ENCODE results near the gene TEX55. TPM values are rescaled to one million over a fixed set of nuclear protein-coding genes. Genes with fewer than 3 reads are reported as not detected.
"Not testable (repeated sequence)": the region's sequence is repeated elsewhere in the genome, so short reads cannot be mapped to it uniquely, and the experiment has no call there.

TEX55 gene
- not detected for total RNA-seq
- long read RNA-seq, result 0 reads

GRCh38 chr3:119145500-119146167 lies at the start of gene TEX55:
TEX55 (plus strand) TSS chr3:119146165; CDS start chr3:119146190, 25 bp downstream.
- intact Hi-C loops (cut with DNase I), result loop anchor here (5.0 kb wide), 1 partner anchor 97 kb away; the partner anchor contains the start of gene B4GALT4
- DNase-seq (ENCODE audit: low spot score), result no peak

- no peak for DNase-seq (ENCODE audit: low spot score)
- intact Hi-C loops (cut with DNase I), result loop anchor here (1.0 to 2.0 kb wide), 2 partner anchors 63 to 216 kb away; partner anchors contain the start of gene IGSF11
These were observed 48.0 kb upstream of the TEX55 start for GRCh38 chr3:119098003-119098402.

GRCh38 chr3:119098619-119099222 lies 47.2 kb upstream of the TEX55 start:
- no peak for DNase-seq (ENCODE audit: low spot score)
- intact Hi-C loops (cut with DNase I), result loop anchor here (1.0 to 2.0 kb wide), 2 partner anchors 64 to 216 kb away; partner anchors contain the start of gene IGSF11

- DNase-seq (ENCODE audit: low spot score), result no peak
- intact Hi-C loops (cut with DNase I), result loop anchor here (2.0 kb wide), 1 partner anchor 65 kb away; the partner anchor contains the start of gene IGSF11
These were observed 46.2 kb upstream of the TEX55 start for GRCh38 chr3:119099785-119100184.

- DNase-seq (ENCODE audit: low spot score), result no peak
- intact Hi-C loops (cut with DNase I), result no loop called here
These were observed 41.9 kb upstream of the TEX55 start for GRCh38 chr3:119104031-119104430.

GRCh38 chr3:119118330-119118729 lies 27.6 kb upstream of the TEX55 start:
- DNase-seq (ENCODE audit: low spot score); intact Hi-C loops (cut with DNase I): not testable (repeated sequence)

- intact Hi-C loops (cut with DNase I), result no loop called here
- no peak for DNase-seq (ENCODE audit: low spot score)
These were observed 25.5 kb upstream of the TEX55 start for GRCh38 chr3:119120480-119120879.

GRCh38 chr3:119122350-119122749 lies 23.6 kb upstream of the TEX55 start:
- intact Hi-C loops (cut with DNase I), result no loop called here
- DNase-seq (ENCODE audit: low spot score), result no peak

- intact Hi-C loops (cut with DNase I), result no loop called here
These were observed 20.6 kb upstream of the TEX55 start for GRCh38 chr3:119125342-119125741.

GRCh38 chr3:119125742-119126504 lies 20.0 kb upstream of the TEX55 start:
- no peak for DNase-seq (ENCODE audit: low spot score)
- intact Hi-C loops (cut with DNase I), result no loop called here

More at GRCh38 chr3:119125342-119125741, 20.6 kb upstream of the TEX55 start:
- DNase-seq (ENCODE audit: low spot score), result no peak

- intact Hi-C loops (cut with DNase I); DNase-seq (ENCODE audit: low spot score): not testable (repeated sequence)
These were observed 15.7 kb upstream of the TEX55 start for GRCh38 chr3:119130291-119130690.

- DNase-seq (ENCODE audit: low spot score); intact Hi-C loops (cut with DNase I): not testable (repeated sequence)
These were observed 13.7 kb upstream of the TEX55 start for GRCh38 chr3:119132291-119132690.

- intact Hi-C loops (cut with DNase I); DNase-seq (ENCODE audit: low spot score): not testable (repeated sequence)
These were observed 6.6 kb upstream of the TEX55 start for GRCh38 chr3:119139360-119139759.

- intact Hi-C loops (cut with DNase I), result no loop called here
- no peak for DNase-seq (ENCODE audit: low spot score)
These were observed 5.5 kb upstream of the TEX55 start for GRCh38 chr3:119140466-119140865.

GRCh38 chr3:119145128-119145499 lies 851 bp upstream of the TEX55 start:
- intact Hi-C loops (cut with DNase I), result loop anchor here (5.0 kb wide), 1 partner anchor 97 kb away; the partner anchor contains the start of gene B4GALT4

GRCh38 chr3:119146578-119147375 lies 812 bp downstream of the TEX55 start:
- intact Hi-C loops (cut with DNase I), result loop anchor here (5.0 kb wide), 1 partner anchor 96 kb away; the partner anchor contains the start of gene B4GALT4

More at GRCh38 chr3:119145128-119145499, 851 bp upstream of the TEX55 start:
- DNase-seq (ENCODE audit: low spot score), result no peak

GRCh38 chr3:119147494-119147893 lies 1.5 kb downstream of the TEX55 start:
- DNase-seq (ENCODE audit: low spot score), result no peak
- intact Hi-C loops (cut with DNase I), result loop anchor here (5.0 kb wide), 1 partner anchor 95 kb away; the partner anchor contains the start of gene B4GALT4

More at GRCh38 chr3:119146578-119147375, 812 bp downstream of the TEX55 start:
- DNase-seq (ENCODE audit: low spot score), result no peak

- DNase-seq (ENCODE audit: low spot score), result no peak
- intact Hi-C loops (cut with DNase I), result loop anchor here (5.0 kb wide), 1 partner anchor 94 kb away; the partner anchor contains the start of gene B4GALT4
These were observed 2.7 kb downstream of the TEX55 start for GRCh38 chr3:119148493-119149180.
